Neutrophil (primary cell): Measurements from ENCODE around the gene MEGF9.

Experiments used
- H3K27ac ChIP-seq: fragments of 200-600 bp; sonication (generic); 2 replicates; pipeline ENCODE4 v1.5.1; 2016; ENCODE audit warnings: mild to moderate bottlenecking, moderate library complexity
- H3K27me3 ChIP-seq: fragments of 200-600 bp; sonication (generic); 2 replicates; pipeline ENCODE4 v1.6.0; 2016; ENCODE audit warnings: mild to moderate bottlenecking
- H3K36me3 ChIP-seq: fragments of 200-600 bp; sonication (generic); 2 replicates; pipeline ENCODE4 v1.5.1; 2017
- H3K4me1 ChIP-seq, 2 experiments: fragments of 200-600 bp in 1 of 2; sonication (generic) in 1 of 2; 1 replicate in 1 of 2; 2 replicates in 1 of 2; pipeline versions ENCODE4 v1.5.1 to v1.6.1; 2013 to 2016; ENCODE audit warnings: low read depth in 1 of 2, low read length in 1 of 2, mild to moderate bottlenecking in 1 of 2, moderate library complexity in 1 of 2; ENCODE audit not compliant: control insufficient read depth in 1 of 2, insufficient read depth in 1 of 2
- H3K4me3 ChIP-seq, 2 experiments: fragments of 200-600 bp in 1 of 2; sonication (generic) in 1 of 2; 1 replicate in 1 of 2; 2 replicates in 1 of 2; pipeline ENCODE4 v1.5.1; 2013 to 2016; ENCODE audit warnings: low read depth in 1 of 2, low read length in 1 of 2, mild to moderate bottlenecking in 1 of 2, moderate library complexity in 1 of 2
- H3K9me3 ChIP-seq: fragments of 200-600 bp; sonication (generic); 2 replicates; pipeline ENCODE4 v1.5.1; 2016
- TF ChIP-seq, protein P1 (sequence below): fragments of 200-600 bp; sonication (generic); IDR thresholded peaks from 2 replicates; pipeline ENCODE4 v1.5.1; 2016; ENCODE audit warnings: antibody characterized with exemption

MEGF9 gene

DNA sequence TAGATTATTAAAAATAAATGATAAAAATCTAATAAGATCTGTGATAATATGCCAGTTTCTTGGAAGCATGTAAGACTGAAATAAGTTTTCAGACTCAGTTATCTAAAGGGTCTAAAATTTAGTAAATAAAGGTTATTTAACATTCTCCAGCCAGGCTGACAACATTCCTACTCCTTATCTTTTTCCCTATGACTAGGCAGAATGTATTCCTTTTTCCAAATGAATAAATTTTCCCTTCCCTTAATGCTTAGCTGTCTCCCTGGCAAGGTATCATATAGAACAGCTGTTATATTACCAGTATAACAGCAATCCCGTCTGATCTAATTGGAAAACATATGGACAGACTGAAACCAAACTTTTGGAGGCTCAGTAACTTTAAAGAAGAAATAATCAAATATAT, 13.0 kb downstream of the MEGF9 start:
- Histone ChIP-seq H3K27me3 (no peaks in the 10 kb centered on the region), H3K4me3 (no peak overlapping the region), H3K36me3 (peaks cover 60% of the 10 kb centered on the region), H3K9me3 (no peaks in the 10 kb centered on the region), H3K4me1 (peaks cover 52 to 97% of the 10 kb centered on the region in 2 experiments), H3K27ac (peak overlapping the region; percentile 41)
- TF ChIP-seq, protein P1, sequence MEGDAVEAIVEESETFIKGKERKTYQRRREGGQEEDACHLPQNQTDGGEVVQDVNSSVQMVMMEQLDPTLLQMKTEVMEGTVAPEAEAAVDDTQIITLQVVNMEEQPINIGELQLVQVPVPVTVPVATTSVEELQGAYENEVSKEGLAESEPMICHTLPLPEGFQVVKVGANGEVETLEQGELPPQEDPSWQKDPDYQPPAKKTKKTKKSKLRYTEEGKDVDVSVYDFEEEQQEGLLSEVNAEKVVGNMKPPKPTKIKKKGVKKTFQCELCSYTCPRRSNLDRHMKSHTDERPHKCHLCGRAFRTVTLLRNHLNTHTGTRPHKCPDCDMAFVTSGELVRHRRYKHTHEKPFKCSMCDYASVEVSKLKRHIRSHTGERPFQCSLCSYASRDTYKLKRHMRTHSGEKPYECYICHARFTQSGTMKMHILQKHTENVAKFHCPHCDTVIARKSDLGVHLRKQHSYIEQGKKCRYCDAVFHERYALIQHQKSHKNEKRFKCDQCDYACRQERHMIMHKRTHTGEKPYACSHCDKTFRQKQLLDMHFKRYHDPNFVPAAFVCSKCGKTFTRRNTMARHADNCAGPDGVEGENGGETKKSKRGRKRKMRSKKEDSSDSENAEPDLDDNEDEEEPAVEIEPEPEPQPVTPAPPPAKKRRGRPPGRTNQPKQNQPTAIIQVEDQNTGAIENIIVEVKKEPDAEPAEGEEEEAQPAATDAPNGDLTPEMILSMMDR = no peak

- H3K4me1 ChIP-seq = peaks cover 58 to 96% of the 10 kb centered on the region in 2 experiments
These were observed 15.5 kb downstream of the MEGF9 start for GRCh38 chr9:120698766-120699165.

DNA sequence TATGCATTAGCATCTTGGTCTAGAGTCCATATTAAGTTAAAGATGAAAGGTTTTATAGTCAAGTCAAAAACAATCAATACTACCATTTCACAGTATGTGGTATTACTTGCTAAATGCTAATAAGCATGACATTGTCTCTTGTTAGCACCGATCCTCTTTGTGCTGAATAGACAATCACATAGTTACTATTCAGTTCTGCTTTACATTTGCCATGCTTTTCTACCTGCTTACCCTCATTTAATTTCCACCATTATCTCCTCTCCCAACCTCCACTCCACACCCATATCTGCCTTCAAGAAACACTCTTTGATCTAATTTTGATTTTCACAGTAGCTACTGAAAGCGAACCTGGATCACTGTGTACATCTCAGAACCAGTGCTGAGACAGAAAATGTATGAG, 16.8 kb downstream of the MEGF9 start:
- TF ChIP-seq, protein P1 = no peak
- no peaks in the 10 kb centered on the region for H3K27me3 ChIP-seq
- H3K9me3 ChIP-seq = no peaks in the 10 kb centered on the region
- no peak overlapping the region for H3K4me3 ChIP-seq
- H3K4me1 ChIP-seq = peaks cover 67 to 93% of the 10 kb centered on the region in 2 experiments
- peaks cover 36% of the 10 kb centered on the region for H3K36me3 ChIP-seq
- peak overlapping the region; percentile 61 for H3K27ac ChIP-seq

More at GRCh38 chr9:120698766-120699165, 15.5 kb downstream of the MEGF9 start:
- no peaks in the 10 kb centered on the region for H3K27me3 ChIP-seq
- no peaks in the 10 kb centered on the region for H3K9me3 ChIP-seq
- TF ChIP-seq, protein P1 = no peak
- peak overlapping the region; percentile 61 for H3K27ac ChIP-seq
- H3K4me3 ChIP-seq = no peak overlapping the region
- H3K36me3 ChIP-seq = peaks cover 50% of the 10 kb centered on the region

DNA sequence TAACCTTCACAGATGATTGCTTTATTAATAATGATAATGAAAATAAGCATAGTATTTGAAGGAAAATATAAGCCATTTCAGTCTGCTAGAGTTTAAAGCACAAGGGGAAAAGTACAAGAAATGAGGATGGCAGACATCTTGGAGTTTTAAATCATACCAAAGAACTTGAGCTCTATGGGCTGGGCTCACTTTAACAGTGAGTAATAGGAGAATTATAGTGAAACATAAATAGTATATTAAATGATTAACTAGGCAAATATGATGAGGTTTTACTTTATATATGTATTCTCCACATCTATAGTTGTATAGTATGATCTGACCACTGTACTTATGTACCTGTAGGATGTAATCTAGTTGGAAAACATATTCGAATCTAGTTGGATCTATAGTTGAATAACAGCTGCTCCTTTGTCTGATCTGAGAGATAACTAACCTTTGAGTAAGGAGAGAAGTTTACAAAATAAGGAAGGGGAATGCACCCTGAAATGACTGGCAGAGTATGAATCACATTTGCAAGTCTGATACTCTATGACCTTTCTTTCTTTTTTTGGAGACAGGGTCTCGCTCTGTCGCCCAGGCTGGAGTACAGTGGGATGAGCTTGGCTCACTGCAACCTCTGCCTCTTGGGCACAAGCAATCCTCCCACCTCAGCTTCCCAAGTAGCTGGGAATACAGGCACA, 17.6 kb downstream of the MEGF9 start:
- Histone ChIP-seq H3K36me3 (peaks cover 41% of the 10 kb centered on the region), H3K4me3 (no peak overlapping the region), H3K27ac (peak overlapping the region; percentile 61), H3K27me3 (no peaks in the 10 kb centered on the region), H3K9me3 (no peaks in the 10 kb centered on the region), H3K4me1 (peaks cover 74 to 93% of the 10 kb centered on the region in 2 experiments)
- TF ChIP-seq, protein P1 = no peak

DNA sequence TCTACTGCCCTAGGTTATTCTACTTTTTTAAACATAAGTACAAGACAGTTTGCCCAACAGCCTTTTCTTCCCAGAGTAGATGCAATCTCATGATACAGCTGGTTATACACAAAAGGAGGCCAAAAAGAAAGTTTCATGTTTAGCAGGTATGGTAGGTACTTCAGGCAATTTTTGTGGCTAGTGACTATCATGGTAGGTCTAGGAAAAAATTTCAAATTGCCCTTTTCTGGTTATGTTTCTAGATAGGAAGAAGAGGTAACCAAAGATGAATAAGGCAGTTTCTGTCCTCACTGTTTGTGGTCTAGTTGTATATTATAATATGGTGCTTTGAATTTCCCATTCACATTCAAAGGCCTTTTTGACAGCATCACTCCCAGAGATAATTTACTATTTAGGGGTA, 19.7 kb downstream of the MEGF9 start:
- Histone ChIP-seq H3K4me1 (peaks cover 90 to 94% of the 10 kb centered on the region in 2 experiments), H3K9me3 (no peaks in the 10 kb centered on the region), H3K27ac (peak overlapping the region; percentile 80), H3K36me3 (peaks cover 49% of the 10 kb centered on the region), H3K4me3 (peak overlapping the region in 1 of 2 experiments; percentile 42), H3K27me3 (no peaks in the 10 kb centered on the region)
- TF ChIP-seq, protein P1 = no peak
